GM21526 (cell line): ENCODE data around the gene PDE2A.
"Not testable (repeated sequence)": the region's sequence is repeated elsewhere in the genome, so short reads cannot be mapped to it uniquely, and the experiment has no call there.

Experiments used
- ATAC-seq: cut with Tn5 transposase; IDR thresholded peaks from one replicate; pipeline ENCODE4 v1.9.1; 2021; ENCODE audit warnings: moderate library complexity; ENCODE audit not compliant: unreplicated experiment, low FRiP score

PDE2A gene

GRCh38 chr11:72582206-72583176 lies 91.7 kb downstream of the PDE2A start:
- ATAC-seq, result no peak

DNA sequence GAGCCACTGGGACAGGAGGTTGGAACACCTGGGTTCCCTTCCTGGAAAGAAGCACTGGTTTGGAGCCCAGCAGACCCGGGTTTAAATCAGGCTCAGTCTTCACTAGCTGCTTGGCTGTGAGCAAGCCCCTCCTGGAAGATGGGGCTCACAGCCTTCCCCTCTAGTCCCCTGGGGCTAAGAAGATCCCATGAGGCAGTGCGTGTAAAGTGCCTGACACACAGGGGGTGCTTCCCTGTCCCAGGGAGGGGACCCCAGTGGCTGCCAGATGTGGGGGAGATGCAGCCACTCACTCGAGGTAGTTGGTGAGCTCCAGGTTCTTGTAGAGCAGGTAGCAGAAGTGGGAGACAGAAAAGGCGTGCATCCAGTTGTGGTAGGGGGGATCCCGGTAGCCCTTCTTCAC lies 93.2 kb downstream of the PDE2A start:
- no peak for ATAC-seq

DNA sequence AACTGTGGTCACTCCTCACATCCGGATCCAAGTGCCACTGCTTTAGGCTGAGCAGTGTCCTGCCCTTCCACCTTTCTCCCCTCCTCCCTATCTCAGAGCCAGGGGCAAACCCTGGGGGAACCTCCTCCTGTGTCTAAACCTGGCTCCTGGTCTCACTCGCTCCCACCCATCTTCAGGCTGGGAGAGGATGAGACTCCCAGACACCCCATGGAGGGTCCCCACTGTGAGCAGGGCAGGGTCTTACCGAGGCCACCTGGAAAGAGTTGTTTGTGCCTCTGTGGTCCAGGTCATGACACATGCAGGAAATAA lies 93.6 kb downstream of the PDE2A start:
- ATAC-seq, result no peak

- no peak for ATAC-seq
Measured at GRCh38 chr11:72579816-72580641, 94.2 kb downstream of the PDE2A start.

GRCh38 chr11:72578991-72579815 lies 95.0 kb downstream of the PDE2A start:
- no peak for ATAC-seq

GRCh38 chr11:72578566-72578965 lies 95.7 kb downstream of the PDE2A start:
- ATAC-seq, result no peak

DNA sequence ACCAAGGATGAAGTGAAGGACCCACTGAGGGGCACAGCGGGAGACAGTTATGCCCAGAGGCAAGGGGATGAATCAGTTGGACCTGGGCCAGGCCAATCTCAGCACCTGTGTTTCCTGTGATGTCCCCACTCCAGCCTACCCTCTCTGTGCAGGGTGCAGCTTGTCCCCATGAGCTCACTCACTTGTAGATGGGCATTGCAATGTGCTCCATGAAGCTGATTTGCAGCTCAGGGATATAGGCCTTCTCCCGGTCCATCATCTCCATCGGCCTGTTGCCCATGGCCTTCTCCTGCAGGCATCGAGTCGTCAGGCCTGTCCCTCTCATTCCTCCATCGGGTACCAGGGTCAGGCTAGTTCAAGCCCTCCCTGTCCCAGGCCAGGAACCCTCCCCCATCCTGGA lies 96.2 kb downstream of the PDE2A start:
- ATAC-seq, result no peak

DNA sequence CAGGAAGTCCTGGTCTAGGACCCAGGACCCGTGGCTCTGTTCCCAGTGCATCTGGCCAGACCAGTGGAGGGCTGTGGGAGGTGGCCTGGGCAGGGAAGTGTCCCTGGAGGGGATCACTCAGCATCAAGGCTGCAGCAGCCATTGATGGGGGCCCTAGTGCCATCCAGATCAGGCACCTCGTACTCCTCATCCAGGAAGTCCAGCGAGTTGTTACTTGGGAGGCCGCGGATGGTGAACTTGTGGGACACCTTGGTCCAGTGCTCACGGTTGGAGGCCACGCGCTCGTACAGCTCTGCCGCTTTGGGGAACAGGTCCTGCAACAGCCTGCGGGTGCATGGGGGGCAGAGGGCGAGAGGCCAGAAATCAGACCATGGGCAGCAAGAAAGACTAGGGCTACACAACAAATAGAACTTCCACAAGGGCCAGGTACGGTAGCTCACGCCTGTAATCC lies 96.9 kb downstream of the PDE2A start:
- no peak for ATAC-seq

DNA sequence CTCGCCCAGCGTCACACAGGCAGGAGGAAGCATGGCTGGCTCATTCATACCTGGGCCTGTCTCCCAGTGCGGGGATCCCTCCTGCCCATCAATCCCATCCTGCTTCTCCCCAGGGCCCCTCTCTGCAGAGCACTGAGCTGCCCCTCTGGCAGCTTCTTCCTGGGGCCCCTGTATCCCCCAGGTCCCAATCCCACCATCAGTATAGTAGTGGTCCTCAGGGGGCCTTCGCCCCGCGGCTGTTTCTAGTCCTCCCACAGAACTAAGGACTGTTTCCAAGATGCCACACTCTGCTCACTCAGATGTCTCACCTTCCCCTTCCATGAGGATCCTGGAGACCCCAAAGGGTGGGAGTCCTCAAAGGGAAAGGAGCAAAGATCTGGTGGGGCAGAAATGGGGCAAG lies 97.6 kb downstream of the PDE2A start:
- ATAC-seq, result no peak

GRCh38 chr11:72576243-72576595 lies 98.0 kb downstream of the PDE2A start:
- no peak for ATAC-seq

GRCh38 chr11:72575533-72576242 lies 98.5 kb downstream of the PDE2A start:
- no peak for ATAC-seq

- ATAC-seq, result no peak
Measured at GRCh38 chr11:72574548-72575460, 99.4 kb downstream of the PDE2A start.

GRCh38 chr11:72573855-72574445 lies 100.3 kb downstream of the PDE2A start:
- no peak for ATAC-seq

GRCh38 chr11:72573072-72573854 lies 101.0 kb downstream of the PDE2A start:
- no peak for ATAC-seq

- ATAC-seq, result not testable (repeated sequence)
Measured at GRCh38 chr11:72572540-72572939, 101.7 kb downstream of the PDE2A start.

- no peak for ATAC-seq
Measured at GRCh38 chr11:72570893-72571661, 103.1 kb downstream of the PDE2A start.
